GM12878 (cell line): ENCODE data around the gene ASB2. TPM values are rescaled to one million over a fixed set of nuclear protein-coding genes. Genes with fewer than 3 reads are reported as not detected.
A peak's percentile ranks its signal among the peaks of the same experiment; 100 is the strongest.

Source experiments
- BHLHE40 ChIP-seq, 2 experiments: fragments of 450-650 bp in 1 of 2; IDR thresholded peaks; 2 replicates each; pipeline ENCODE4 v1.6.1; 2011 to 2017; ENCODE audit warnings: low read depth in 2 of 2, borderline replicate concordance in 1 of 2, improper control_type of control experiment in 1 of 2, low read length in 1 of 2, mild to moderate bottlenecking in 1 of 2
- CREM ChIP-seq: IDR thresholded peaks from 2 replicates; pipeline ENCODE4 v1.6.1; 2014; ENCODE audit warnings: antibody characterized with exemption, low read depth
- EED ChIP-seq: sonication (generic); IDR thresholded peaks from 2 replicates; pipeline ENCODE4 v1.6.1; 2016; ENCODE audit warnings: antibody characterized with exemption, low read depth
- EGR1 ChIP-seq, 2 experiments: IDR thresholded peaks; 1 replicate in 1 of 2; 2 replicates in 1 of 2; pipeline ENCODE4 v1.6.1; 2011 to 2012; ENCODE audit warnings: low read depth in 2 of 2, low read length in 2 of 2, borderline replicate concordance in 1 of 2, mild to moderate bottlenecking in 1 of 2, moderate library complexity in 1 of 2
- IKZF1 ChIP-seq: fragments of 450-650 bp; conservative IDR thresholded peaks from 2 replicates; pipeline ENCODE4 v1.6.1; 2017; ENCODE audit warnings: antibody characterized with exemption, mild to moderate bottlenecking
- IRF4 ChIP-seq: IDR thresholded peaks from 2 replicates; pipeline ENCODE4 v1.6.1; 2011; ENCODE audit warnings: low read depth, low read length
- MYC ChIP-seq: IDR thresholded peaks from 2 replicates; pipeline ENCODE4 v1.6.1; 2011; ENCODE audit warnings: mild to moderate bottlenecking, low read length, moderate library complexity, inconsistent platforms; ENCODE audit not compliant: insufficient read depth, insufficient replicate concordance, insufficient read length, severe bottlenecking
- PAX5 ChIP-seq: IDR thresholded peaks from 2 replicates; pipeline ENCODE4 v1.6.1; 2011; ENCODE audit warnings: low read depth, low read length, borderline replicate concordance
- POLR2A ChIP-seq: IDR thresholded peaks from 2 replicates; pipeline ENCODE4 v1.6.1; 2011; ENCODE audit warnings: low read depth, mild to moderate bottlenecking, low read length
- POU2F2 ChIP-seq: IDR thresholded peaks from 3 replicates; pipeline ENCODE4 v1.6.1; 2011; ENCODE audit warnings: low read depth, mild to moderate bottlenecking, low read length, borderline replicate concordance
- TCF3 ChIP-seq: IDR thresholded peaks from 2 replicates; pipeline ENCODE4 v1.6.1; 2012; ENCODE audit warnings: low read depth, mild to moderate bottlenecking, low read length, borderline replicate concordance; ENCODE audit not compliant: insufficient read depth
- YY1 ChIP-seq: IDR thresholded peaks from 2 replicates; pipeline ENCODE4 v1.6.1; 2011; ENCODE audit warnings: low read depth, mild to moderate bottlenecking, low read length
- polyA plus RNA-seq, 11 experiments: library from polyadenylated mRNA; depleted of rRNA in 4 of 11; unstranded in 6 of 11; stranded (reverse) in 5 of 11; fragments of >200 nt; fragmentation: Nextera tagmentation in 4 of 11; fragmentation: Illumina TruSeq in 1 of 11; extraction: Ambion mirVana in 4 of 11; extraction: Trizol in 1 of 11; gene quantifications; 1 replicate in 1 of 11; 2 replicates in 10 of 11; pipeline versions ENCODE4 v1.2.1 to v1.2.3, GENCODE V29; 2011 to 2016; ENCODE audit warnings: inconsistent platforms in 2 of 11, missing spikeins in 2 of 11, low read depth in 1 of 11
- total RNA-seq, 4 experiments: library from RNA; depleted of rRNA in 3 of 4; stranded (reverse); fragments of >200 nt in 3 of 4; fragmentation: Illumina TruSeq in 1 of 4; extraction: Trizol in 1 of 4; gene quantifications; 2 replicates each; pipeline versions ENCODE4 v1.2.1 to v1.2.3, GENCODE V29; 2013 to 2021
- TF ChIP-seq, protein P1 (sequence below): fragments of 450-650 bp; IDR thresholded peaks from 2 replicates; pipeline ENCODE4 v1.6.1; 2017; ENCODE audit warnings: mild to moderate bottlenecking, moderate library complexity
- TF ChIP-seq, protein P2 (sequence below): fragments of 450-650 bp; IDR thresholded peaks from 2 replicates; pipeline ENCODE4 v1.6.1; 2018; ENCODE audit warnings: mild to moderate bottlenecking, low read depth, moderate library complexity; ENCODE audit not compliant: partially characterized antibody

ASB2 gene
- total and polyA plus RNA-seq, 10 of the 15 experiments (the other 5 are each of a cell fraction or from before 2014, with no cell fraction given), result 3.0 to 54.8 (median 33.5) TPM

DNA sequence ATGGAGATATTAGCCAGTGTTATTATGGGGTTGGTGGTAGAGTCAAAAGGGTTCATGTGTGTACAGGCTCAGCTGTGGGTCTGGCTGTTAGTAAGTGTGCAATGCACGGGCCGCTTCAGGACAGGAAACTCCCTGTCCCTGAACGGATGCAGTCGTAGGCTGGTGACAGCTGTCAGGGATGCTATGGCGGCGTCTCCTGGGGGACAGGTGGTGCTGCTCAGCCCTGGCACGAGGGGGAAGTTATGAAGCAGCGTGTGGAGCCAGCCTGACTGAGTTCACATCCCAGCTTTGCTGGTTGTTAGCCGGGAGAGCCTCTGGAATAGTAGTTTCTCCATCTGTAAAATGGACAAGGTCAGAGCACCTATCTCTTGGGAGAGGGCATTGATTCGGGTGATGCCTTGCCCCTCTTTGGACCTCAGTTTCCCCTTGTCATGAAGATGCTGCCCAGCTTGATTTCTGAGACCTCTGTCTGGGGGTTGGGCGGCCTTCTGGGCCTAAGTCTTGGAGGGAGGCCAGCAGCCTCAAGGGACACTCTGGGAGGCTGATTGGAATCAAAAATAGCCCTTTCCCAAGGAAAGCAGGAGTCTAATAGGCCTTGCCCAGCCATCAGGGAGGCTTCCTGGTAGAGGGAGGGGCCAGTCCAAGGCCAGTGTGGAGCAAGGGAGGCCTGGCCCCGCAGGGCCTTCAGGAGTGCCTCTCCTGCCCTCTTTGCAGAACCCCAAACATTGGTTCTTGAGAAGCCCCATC, 7.1 kb downstream of the ASB2 start (continued):
- TF ChIP-seq, protein P1, sequence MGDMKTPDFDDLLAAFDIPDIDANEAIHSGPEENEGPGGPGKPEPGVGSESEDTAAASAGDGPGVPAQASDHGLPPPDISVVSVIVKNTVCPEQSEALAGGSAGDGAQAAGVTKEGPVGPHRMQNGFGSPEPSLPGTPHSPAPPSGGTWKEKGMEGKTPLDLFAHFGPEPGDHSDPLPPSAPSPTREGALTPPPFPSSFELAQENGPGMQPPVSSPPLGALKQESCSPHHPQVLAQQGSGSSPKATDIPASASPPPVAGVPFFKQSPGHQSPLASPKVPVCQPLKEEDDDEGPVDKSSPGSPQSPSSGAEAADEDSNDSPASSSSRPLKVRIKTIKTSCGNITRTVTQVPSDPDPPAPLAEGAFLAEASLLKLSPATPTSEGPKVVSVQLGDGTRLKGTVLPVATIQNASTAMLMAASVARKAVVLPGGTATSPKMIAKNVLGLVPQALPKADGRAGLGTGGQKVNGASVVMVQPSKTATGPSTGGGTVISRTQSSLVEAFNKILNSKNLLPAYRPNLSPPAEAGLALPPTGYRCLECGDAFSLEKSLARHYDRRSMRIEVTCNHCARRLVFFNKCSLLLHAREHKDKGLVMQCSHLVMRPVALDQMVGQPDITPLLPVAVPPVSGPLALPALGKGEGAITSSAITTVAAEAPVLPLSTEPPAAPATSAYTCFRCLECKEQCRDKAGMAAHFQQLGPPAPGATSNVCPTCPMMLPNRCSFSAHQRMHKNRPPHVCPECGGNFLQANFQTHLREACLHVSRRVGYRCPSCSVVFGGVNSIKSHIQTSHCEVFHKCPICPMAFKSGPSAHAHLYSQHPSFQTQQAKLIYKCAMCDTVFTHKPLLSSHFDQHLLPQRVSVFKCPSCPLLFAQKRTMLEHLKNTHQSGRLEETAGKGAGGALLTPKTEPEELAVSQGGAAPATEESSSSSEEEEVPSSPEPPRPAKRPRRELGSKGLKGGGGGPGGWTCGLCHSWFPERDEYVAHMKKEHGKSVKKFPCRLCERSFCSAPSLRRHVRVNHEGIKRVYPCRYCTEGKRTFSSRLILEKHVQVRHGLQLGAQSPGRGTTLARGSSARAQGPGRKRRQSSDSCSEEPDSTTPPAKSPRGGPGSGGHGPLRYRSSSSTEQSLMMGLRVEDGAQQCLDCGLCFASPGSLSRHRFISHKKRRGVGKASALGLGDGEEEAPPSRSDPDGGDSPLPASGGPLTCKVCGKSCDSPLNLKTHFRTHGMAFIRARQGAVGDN, result peak; percentile 52
- TF ChIP-seq EED, result peak; percentile 81
- TF ChIP-seq PAX5, result peak; percentile 57; the same call in 1 of the 2 replicates
- 0 out of 2 replicates have a peak, but pooled peaks have one; percentile 27 for TF ChIP-seq POLR2A
- peak; percentile 4; the same call in 1 of the 2 replicates for TF ChIP-seq IRF4
- no peak for TF ChIP-seq MYC
- peak; percentile 57 to 69; a peak in 3 of 4 replicates for TF ChIP-seq BHLHE40 (IDR thresholded peaks at IDR 0.05; ENCODE audit: borderline replicate concordance in 1 of 2, low read depth in 2 of 2, low read length in 1 of 2)
- TF ChIP-seq YY1, result peak; percentile 86
- peak in 1 of 2 experiments; percentile 9; a peak in 1 of 3 replicates for TF ChIP-seq EGR1 (IDR thresholded peaks at IDR 0.05; ENCODE audit: borderline replicate concordance in 1 of 2, low read depth in 2 of 2, low read length in 2 of 2)
- TF ChIP-seq, protein P2, sequence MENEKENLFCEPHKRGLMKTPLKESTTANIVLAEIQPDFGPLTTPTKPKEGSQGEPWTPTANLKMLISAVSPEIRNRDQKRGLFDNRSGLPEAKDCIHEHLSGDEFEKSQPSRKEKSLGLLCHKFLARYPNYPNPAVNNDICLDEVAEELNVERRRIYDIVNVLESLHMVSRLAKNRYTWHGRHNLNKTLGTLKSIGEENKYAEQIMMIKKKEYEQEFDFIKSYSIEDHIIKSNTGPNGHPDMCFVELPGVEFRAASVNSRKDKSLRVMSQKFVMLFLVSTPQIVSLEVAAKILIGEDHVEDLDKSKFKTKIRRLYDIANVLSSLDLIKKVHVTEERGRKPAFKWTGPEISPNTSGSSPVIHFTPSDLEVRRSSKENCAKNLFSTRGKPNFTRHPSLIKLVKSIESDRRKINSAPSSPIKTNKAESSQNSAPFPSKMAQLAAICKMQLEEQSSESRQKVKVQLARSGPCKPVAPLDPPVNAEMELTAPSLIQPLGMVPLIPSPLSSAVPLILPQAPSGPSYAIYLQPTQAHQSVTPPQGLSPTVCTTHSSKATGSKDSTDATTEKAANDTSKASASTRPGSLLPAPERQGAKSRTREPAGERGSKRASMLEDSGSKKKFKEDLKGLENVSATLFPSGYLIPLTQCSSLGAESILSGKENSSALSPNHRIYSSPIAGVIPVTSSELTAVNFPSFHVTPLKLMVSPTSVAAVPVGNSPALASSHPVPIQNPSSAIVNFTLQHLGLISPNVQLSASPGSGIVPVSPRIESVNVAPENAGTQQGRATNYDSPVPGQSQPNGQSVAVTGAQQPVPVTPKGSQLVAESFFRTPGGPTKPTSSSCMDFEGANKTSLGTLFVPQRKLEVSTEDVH, result no peak
- 0 out of 3 replicates have a peak, but pooled peaks have one; percentile 38 for TF ChIP-seq POU2F2
- TF ChIP-seq CREM, result peak; percentile 58; the same call in 1 of the 2 replicates
- TF ChIP-seq IKZF1, result peak; percentile 51; the same call in 1 of the 2 replicates
- peak; percentile 96 for TF ChIP-seq TCF3
